GM19193 (cell line): ENCODE measurements around the gene KRTAP4-11.
"Not testable (repeated sequence)": the region's sequence is repeated elsewhere in the genome, so short reads cannot be mapped to it uniquely, and the experiment has no call there.

Source experiments
- POLR2A ChIP-seq: IDR thresholded peaks from 4 replicates; pipeline ENCODE4 v1.6.1; 2011; ENCODE audit not compliant: insufficient read depth, insufficient read length; ENCODE audit errors: extremely low read depth

KRTAP4-11 gene

GRCh38 chr17:41125064-41125463 lies 6.9 kb upstream of the KRTAP4-11 start:
- no peak for TF ChIP-seq POLR2A

GRCh38 chr17:41123991-41124371 lies 5.8 kb upstream of the KRTAP4-11 start, which contains the start of gene KRTAP4-12:
KRTAP4-12 (minus strand) TSS chr17:41124182; CDS start chr17:41124122, 60 bp downstream.
- not testable (repeated sequence) for TF ChIP-seq POLR2A

- TF ChIP-seq POLR2A, result no peak
These were observed 3.6 kb upstream of the KRTAP4-11 start for GRCh38 chr17:41121742-41122141.

GRCh38 chr17:41118721-41119120 lies 548 bp upstream of the KRTAP4-11 start:
- TF ChIP-seq POLR2A, result no peak

GRCh38 chr17:41116297-41116696 lies 1.9 kb downstream of the KRTAP4-11 start:
- no peak for TF ChIP-seq POLR2A

GRCh38 chr17:41111151-41111885 lies 6.9 kb downstream of the KRTAP4-11 start:
- no peak for TF ChIP-seq POLR2A

GRCh38 chr17:41107941-41108450 lies 10.2 kb downstream of the KRTAP4-11 start:
- TF ChIP-seq POLR2A, result no peak

- TF ChIP-seq POLR2A, result not testable (repeated sequence)
These were observed 12.8 kb downstream of the KRTAP4-11 start, which contains the start of gene KRTAP4-9 for GRCh38 chr17:41105347-41105746. KRTAP4-9 (plus strand) TSS chr17:41105389; CDS start chr17:41105389, 0 bp downstream.

- no peak for TF ChIP-seq POLR2A
These were observed 14.3 kb downstream of the KRTAP4-11 start for GRCh38 chr17:41103896-41104295.

- no peak for TF ChIP-seq POLR2A
These were observed 16.4 kb downstream of the KRTAP4-11 start, which contains the start of gene KRTAP4-16 for GRCh38 chr17:41101586-41102259. KRTAP4-16 (minus strand) TSS chr17:41102209; CDS start chr17:41102209, 0 bp downstream.

GRCh38 chr17:41098481-41098880 lies 19.7 kb downstream of the KRTAP4-11 start:
- no peak for TF ChIP-seq POLR2A

GRCh38 chr17:41098042-41098441 lies 20.1 kb downstream of the KRTAP4-11 start, which contains the start of gene KRTAP4-8:
KRTAP4-8 (minus strand) TSS chr17:41098142; CDS start chr17:41098084, 58 bp downstream.
- no peak for TF ChIP-seq POLR2A

GRCh38 chr17:41096055-41096454 lies 22.1 kb downstream of the KRTAP4-11 start:
- no peak for TF ChIP-seq POLR2A

- TF ChIP-seq POLR2A, result not testable (repeated sequence)
These were observed 33.9 kb downstream of the KRTAP4-11 start, which contains the start of gene KRTAP4-7 for GRCh38 chr17:41084100-41084856. KRTAP4-7 (plus strand) TSS chr17:41084150; CDS start chr17:41084207, 57 bp downstream.

GRCh38 chr17:41082626-41083025 lies 35.5 kb downstream of the KRTAP4-11 start:
- no peak for TF ChIP-seq POLR2A
